Activated CD4-positive, alpha-beta T cell treated with anti-CD3 and anti-CD28 coated beads for 4 hours (primary cell): Measurements from ENCODE around the gene PNMA8C.

Experiments
- DNase-seq, 2 donors: peaks; one replicate each; pipeline ENCODE4 v3.0.0-alpha.2; 2020

Gene PNMA8C

DNA sequence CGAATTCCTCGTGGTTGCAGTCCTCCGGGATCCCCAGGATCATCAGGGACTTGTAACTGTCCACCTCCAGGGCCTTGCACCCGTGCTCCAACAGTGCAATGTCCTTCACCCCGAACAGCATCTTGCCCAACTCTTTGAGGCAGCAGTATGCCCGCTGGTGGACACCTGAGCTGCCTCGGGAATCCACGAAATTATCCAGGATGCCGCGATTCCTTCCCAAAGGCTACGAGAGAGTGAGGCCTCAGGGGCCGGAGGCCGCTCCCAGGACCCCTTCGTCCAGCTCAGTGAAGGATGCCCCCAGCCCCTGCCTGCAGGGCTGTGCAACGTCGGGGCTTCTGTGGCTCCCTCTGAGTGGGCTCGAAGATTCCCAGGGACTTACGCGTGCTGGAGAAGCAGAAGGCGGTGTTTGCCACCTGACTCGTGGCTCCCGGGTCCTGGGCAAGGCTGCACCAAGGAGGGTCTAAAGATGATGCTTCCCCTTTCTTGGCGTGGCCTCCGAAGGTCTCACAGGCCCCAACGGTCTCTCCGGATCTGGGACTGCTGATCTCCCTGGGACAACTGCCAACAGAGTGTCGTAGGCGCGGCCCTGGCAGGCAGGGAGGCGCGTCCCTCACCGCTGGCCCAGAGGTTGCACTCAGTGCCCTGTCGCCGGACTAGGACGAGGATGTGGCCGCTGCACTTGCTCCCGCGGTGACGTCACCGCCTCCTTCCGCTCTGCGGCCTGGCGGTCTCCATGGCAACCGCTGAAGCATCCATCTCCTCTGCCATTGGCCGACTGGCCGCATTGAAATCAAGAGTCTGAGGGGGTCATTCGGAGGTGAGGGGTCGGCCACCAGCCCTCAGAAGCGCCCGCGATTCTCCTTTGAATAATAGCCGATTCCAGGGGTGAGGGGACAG is at the start of gene PNMA8C:
PNMA8C (minus strand) TSS at position 698 of the 897 bp plus-strand sequence; CDS start at position 121, 577 bp downstream.
- peak; percentile 26 to 32 for DNase-seq

DNA sequence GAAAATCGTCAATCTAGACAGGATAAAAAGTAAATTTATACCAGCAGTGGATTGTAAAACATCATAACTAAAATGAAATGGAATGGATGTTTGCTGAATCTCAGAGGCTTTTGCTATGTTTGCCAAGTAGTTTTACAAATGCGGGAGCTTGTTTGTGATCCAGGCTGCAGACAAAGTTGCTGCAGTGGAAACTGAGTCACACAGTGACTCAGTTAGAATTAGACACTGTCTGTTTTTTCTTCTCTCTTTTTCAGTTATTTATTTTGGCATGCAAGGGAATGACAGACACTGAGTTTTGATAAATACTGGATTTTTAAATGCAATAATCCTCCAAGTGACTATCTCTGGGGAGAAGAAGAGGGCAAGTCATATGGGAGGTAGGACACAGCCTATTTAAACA is 47.2 kb upstream of the PNMA8C start:
- no peak for DNase-seq

DNA sequence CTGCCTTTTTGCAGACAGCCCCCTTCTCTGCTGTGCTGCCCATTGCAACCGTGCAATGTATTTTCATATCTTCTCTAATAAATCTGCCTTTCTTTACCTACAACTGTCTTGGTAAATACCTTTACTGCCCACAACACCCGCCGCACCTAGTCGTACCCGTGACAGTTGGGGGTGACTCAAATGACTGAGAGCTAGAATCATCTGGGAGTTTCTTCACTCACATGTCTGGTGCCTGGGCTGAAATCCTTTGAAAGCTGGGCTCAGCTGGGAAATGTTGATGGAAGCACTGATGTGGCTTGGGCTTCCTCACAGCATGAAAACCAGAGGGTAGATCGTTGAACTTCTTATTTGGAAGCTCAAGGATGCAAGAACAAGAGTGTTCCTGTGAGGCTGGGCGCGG is 45.5 kb upstream of the PNMA8C start:
- DNase-seq: no peak

DNA sequence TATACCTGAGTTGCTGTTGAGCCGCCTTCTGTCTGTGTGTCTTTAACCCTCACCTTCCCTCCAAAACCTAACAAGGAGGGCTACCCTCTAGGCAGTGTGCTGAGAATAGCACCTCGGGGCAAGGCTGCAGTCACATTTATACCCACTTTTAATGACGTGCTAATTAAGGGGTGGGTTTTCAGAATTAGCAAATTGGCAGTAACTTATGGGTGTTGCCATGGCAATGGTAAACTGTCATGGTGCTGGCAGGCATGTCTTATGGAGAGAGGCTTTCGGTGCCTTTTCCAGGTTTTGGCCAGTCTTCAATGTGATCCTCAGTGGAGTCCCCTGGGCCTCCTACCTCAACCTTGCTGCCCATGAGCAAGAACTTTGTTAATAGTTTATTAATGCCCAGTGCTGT is 43.9 kb upstream of the PNMA8C start:
- no peak for DNase-seq

DNA sequence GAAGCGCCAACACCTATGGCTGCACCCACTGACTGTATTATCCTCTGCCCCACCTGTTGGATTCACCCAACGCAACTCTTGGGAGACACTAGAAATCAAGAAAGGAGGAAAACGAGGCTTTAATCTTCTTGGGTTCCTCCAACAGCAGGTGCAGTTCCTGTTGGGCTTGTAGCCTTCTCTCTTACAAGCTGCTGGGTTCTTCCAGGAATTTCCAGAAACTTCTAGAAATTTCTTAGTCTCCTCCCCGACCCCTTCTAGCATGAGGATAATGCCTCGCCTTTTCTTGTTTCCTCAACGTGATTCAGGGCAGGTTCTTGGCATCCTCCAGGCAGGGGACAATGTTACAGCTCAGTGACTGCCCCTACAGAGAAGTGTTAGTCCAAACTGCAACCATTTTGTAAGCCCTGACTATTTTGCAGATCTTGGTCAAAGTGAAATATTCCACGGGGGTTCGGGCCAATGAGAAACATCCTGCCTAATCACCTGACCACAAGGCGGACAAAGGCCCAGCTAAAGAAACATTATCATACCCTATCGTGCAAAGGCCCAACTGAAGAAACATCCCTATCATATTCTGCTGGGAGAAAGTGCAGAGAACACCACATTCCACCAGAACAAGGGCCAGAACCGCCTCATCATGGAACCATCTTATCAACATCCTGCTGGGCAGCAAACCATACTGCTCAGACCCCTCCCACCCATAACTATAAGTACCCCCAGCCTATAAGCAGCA is 43.2 kb upstream of the PNMA8C start:
- no peak for DNase-seq

DNA sequence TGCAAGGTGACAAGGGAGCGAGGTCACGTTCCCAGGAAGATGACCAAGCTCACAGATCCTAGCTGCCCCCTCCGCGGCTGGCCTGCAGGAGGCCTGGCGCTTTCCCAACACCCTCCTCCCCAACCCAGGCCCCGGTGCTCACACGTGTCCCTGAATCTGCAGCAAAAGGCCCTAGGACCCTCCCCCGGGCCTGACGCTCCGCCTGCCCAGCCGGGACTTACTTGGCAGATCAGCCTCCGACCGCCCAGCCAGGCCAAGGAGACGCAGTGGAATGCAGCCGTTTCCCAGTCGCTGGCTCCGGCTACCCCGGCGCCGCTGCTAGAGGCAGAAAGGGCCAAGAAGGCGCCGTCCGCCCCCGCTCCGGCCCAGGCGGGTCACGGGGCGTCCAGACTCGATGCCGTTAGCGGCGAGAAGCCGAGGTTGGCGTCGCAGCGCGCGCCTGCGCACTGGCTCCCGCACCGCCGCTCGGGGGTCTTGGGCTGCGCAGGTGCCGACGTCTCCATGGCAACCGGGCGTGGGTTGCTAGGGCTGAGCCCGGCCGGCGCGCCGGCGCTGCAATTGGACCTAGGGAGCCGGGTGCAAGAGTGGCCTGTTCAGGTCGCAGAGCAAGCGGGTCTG is 42.5 kb upstream of the PNMA8C start, which contains the start of gene PNMA8A:
PNMA8A (minus strand) TSS at position 448 of the 618 bp plus-strand sequence. CDS start 528 bp downstream, outside the sequence.
- no peak for DNase-seq

DNA sequence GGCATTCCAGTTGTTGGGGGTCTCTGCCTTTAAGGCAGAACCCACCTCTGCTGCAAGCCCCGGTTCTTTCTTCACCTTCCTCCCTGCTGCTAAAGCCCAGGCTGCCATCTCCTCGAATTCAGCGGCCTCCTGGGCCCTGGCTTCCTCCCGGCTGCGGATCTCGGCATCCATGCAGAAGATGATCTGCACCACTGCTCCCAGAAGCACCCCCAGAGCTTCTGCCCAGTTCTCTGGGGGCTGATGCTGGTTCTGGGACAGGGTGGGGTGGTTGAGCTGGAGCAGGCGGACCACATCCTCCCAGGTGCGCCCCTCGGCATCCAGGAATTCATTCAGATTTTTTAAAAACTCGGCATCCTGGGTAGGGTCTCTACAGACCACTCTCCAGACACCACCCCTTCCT is 41.6 kb upstream of the PNMA8C start:
- no peak for DNase-seq

DNA sequence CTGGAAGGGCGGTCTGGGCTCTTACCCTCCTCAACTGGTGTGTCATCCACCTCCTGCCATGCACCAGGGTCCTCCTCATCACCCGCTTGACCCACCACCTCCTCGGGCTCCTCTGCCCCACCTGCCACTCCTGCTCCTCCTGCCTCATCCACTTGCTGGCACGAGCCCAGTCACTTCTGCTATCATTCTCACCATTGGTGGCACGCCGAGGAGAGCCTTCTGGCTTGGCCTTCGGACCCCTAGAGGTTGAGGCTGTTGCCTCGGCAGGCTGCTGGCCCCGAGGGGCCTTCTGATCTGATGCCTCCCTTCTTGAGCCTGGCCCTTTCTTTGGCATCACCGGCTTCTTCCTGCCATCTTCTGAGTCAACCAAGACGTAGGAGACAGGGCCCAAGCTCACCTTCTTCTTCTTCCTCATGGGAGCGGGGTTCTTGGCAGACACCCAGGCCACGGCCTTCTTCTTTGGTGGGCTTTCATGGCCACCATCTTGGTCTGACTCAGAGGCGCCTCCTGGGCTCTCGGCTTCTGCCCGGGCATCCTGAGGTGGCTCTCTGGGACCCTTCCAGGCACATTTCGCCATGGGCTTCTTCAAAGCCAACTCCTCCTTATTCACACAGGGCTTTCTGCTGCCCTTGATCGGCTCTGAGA is 40.9 kb upstream of the PNMA8C start:
- DNase-seq: no peak

DNA sequence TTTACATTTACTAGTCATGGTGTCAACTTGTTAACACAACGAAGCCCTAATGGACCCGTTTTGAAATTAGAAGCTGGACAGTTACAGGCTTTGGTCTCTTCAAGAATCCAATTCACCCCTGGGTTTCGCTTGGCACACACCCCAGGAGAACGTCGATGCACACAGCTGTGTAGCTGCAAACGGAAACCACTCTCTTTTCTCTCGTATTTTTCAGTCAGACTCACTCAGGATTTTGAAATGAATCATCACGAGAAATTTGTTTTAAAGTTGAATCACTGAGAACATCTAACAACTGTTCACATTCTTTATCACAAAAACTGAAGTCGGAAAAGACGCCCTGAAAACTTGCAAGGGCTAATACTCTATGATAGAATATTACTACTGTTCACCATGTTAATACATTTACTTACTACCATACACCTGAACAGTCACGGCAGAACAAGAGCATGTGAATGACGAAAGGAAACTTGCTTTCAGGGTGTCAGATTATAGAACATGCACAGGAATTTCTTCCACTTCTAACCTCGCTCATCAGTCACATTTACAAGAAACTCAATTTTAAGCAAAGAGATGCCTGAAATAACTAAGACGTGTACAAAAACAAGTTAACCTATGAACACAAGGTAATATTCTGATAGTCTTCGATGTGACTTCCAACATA is 37.9 kb upstream of the PNMA8C start:
- DNase-seq: no peak

DNA sequence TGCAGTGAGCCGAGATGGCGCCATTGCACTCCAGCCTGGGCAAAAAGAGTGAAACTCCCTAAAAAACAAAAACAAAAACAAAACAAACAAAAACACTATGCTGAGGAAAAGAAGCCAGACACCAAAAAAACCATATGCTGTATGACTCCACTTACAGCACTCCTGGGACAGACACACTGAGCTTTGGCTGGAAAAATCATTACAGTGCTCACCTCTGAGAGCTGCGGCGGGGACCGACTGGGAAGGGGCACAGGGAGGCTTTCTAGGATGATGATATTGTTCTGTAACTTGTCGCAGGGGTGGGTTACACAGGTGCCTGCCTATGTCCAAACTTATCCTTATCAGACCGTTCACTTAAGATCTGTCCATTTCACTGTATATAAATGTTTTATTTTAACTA is 34.8 kb upstream of the PNMA8C start:
- DNase-seq: no peak

DNA sequence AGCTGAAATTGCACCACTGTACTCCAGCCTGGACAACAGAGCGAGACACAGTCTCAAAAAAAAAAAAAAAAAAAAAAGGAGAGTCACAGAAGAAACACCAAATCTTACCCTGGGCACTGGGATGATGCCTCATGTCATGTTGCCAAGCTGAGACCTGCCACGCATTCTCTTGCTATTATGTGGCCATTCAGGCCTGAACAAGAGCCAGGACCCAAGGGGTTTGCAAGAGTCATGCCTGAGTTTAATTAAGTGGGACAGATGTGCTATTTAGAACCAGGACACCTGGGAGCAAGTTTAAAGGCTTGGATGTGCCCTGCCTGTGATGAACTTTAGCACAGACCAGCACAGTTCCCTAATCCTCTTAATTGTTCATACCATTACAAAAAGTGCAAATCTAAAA is 32.8 kb upstream of the PNMA8C start:
- no peak for DNase-seq

DNA sequence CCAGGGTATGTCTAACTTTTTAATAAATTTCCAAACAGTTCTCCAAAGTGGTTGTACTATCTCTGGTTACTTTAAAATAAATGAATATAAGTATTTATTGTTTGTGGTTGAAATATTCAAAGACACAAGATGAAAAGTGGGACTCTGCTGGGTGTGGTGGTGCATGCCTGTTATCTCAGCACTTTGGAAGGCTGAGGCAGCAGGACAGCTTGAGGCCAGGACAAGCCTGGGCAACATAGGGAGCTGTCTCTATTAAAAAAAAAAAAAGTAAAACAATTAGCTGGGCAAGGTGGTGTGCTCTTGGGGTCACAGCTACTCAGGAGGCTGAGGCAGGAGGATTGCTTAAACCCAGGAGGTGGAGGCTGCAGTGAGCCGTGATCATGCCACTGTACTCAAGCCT is 32.2 kb upstream of the PNMA8C start:
- DNase-seq: no peak

DNA sequence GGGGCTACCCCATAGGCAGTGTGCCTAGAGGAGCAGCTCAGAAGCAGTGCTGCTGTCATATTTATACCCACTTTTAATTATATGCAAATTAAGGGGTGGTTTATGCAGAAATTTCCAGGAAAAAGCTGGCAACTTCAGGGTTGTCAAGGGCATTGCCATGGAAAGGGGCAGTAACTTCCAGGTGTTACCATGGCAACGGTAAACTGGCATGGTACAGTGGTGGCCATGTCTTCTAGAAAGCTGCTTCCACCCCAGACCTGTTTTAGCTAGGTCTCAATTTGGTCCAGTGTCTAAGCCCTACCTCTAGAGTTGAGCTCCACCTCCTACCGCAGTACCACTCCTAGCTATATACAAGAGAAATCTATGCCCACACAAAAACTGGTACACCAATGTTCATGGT is 31.3 kb upstream of the PNMA8C start:
- DNase-seq: no peak

DNA sequence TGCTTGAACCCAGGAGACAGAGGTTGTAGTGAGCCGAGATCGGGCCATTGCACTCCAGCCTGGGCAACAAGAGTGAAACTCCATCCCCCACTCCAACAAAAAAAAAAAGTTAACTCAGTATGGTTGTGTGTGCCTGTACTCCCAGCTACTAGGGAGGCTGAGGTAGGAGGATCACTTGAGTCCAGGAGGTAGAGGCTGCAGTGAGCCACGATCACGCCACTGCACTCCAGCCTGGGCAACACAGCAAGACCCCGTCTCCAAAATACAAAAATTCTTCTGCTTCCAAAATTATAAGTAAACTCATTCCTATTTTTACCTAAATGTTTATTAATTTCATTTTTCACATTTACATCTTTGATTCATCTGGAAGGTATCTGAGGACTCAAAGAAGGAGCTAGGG is 28.2 kb upstream of the PNMA8C start:
- DNase-seq: no peak

DNA sequence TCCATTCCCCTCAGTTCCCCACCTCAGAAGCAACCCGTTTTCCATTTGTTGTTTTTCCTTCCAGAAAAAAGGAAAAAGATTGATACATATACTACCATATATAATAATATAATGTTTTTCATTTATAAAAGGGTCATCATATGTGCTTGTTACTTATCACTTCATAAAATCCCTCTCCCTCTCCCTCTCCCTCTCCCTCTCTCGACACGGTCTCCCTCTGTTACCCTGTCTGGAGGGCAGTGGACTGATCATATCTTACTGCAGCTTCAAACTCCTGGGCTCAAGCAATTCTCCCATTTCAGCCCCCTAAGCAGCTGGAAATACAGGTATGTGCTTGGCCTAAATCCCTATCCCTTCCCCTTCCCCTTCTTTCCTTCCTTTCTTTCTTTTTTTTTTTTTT is 25.5 kb upstream of the PNMA8C start:
- DNase-seq: no peak

DNA sequence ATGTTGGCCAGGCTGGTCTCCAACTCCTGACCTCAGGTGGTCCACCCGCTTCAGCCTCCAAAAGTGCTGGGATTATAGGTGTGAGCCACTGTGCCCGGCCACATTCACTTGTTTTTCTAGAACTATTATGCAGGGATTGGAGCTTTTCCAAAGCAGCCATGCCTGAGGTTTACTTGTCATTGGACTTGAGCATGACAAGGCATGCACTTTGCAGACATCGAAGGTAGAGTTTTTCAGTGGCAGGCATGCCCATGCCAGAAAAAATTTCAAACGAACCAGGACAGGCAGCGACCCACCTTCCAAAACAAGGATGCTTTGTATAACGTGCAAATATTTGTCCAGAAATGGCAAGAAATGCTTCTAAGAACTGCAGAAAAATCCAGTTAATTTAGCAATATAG is 24.9 kb upstream of the PNMA8C start:
- no peak for DNase-seq

DNA sequence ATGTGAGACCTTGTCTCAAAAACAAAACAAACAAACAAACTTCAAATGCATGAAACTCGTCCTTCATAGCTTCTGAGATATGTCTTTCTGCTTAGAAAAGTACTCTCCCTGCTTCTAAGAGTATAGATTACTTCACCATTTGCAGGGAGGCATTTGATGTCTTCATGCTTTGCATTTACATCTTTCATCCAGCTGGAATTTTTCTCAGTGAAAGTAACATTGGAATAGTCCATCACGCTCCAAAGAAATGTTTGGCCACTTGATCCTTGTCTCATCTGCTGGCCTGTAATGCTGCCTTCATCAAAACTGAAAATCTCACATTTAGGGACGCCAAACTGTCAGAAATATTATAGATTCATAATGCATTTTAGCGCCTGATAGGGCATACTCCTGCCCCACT is 23.4 kb upstream of the PNMA8C start:
- no peak for DNase-seq

DNA sequence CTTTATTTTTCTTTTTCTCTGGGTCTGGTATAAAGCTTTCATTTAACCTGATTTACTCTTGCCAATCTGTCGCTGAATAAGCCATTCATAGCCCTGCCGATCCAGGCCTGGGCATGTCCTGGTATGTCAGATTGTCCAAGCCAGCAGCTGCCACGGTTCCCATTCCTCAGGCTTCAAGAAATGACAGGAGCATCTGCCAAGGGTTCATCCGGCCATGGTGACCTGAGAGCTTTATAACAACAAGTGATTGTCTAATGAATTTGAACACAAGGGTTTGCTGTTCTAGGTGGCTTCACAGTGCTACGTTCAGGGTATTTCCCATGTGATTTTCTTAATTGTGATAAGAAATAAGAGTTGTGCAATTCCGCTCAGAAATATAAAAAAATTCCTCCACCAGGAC is 22.6 kb upstream of the PNMA8C start:
- no peak for DNase-seq

DNA sequence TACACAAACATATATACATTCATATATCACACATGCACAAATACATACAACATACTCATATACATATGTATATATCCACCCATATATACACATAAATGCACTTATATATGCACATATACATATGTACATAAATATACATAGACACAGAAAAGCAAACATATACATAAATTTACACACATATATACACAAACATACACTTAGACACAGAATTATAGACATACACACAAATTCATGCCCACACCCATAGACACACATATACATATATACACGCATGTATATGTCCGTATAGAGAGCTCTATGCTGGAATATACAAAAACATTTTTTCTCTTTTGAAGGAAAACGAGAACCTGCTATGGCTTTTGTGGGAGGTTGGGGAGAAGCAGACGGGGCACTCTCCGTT is 22.0 kb upstream of the PNMA8C start:
- DNase-seq: no peak

DNA sequence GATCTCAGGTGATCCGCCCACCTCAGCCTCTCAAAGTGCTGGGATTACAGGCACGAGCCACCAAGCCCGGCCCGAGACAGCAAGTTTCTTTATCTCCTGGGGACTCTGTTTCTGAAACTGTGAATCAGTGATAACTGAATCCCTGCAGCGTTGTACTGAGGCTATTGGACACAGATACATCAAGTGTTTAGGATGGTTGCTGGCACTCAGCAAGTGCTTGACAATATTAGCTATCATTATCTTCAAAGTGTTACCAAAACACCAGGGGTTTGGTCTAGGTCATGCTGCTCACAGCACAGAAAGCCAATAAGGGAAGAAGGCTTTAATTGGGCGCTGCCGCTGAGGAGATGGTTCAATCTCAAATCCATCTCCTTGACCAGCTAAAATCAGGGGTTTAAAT is 20.5 kb upstream of the PNMA8C start:
- no peak for DNase-seq

DNA sequence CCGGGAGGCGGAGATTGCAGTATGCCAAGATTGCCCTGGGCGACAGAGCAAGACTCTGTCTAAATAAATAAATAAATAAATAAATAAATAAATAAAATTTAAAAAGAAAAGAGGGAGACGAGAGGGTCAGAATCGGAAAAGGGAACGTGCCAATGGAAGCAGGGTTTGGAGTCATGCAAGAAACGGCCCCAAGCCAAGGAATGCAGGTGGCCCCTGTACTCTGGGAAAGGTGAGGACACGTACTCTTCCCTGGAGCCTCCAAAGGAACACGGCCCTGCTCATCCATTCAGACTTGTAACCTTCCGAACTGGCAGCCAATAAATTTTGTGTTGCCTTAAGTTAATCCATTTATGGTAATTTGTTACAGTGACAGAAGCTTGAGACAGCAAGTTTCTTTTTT is 19.9 kb upstream of the PNMA8C start:
- no peak for DNase-seq

DNA sequence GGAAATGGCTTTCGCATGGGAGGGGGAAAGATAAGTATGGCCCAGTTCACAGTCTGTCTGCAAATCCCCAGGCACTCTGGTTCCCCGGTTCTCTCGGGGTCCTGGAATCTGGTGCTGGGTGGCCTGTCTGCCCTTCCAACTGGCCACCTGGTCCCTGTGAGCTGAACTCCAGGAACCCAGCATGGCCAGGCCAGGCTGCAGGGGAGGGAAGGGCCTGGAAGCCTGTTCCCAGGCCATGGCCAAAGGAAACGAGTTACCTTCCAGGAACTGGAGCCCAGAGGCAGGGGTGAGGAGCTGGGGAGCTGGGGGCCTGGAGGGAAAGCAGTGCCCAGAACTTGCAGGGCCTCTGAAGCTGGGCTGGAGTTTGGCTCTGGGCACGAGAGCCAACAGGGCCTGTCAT is 19.1 kb upstream of the PNMA8C start:
- no peak for DNase-seq

DNA sequence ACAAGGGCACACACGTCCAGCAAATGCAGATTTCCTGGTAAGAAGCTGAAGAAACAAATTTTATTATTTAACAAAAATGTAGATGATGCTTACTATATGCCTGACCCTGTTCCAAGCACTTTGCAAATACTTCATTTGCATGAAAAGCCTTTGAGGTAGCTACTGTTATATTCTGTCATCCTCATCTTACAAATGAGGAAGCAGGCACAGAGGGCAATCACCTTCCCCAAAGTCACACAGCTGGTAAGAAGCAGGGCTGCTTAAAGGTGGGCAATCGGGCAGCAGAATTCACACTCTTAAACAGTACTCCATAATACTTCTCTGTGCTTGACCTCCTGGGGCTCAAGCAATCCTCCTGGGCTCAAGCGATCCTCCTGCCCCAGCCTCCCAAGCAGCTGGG is 18.3 kb upstream of the PNMA8C start:
- DNase-seq: no peak
